Measurements from ENCODE around the gene IRGC. TPM values are rescaled to one million over a fixed set of nuclear protein-coding genes. Genes with fewer than 3 reads are reported as not detected.

Gene IRGC
- total and polyA plus RNA-seq, 2 of the 13 experiments (the other 11 are each of a cell fraction or from before 2014, with no cell fraction given) = not detected

DNA sequence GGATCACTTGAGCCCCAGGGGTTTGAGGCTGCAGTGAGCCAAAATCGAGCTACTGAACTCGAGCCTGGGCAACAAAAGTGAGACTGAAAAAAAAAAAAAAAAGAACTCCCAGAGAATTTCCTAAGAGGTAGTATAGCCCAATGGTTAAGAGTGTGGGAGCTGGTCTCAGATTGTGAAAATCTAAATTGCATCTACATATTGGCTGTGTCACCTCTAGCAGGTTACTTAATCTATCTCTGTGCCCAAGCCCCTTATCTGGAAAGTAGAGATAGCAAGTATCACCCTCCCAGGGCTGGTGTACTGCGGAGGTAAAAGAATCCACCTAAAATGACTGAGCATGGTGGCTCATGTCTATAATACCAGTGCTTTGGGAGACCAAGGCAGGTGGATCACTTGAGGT lies 42.2 kb upstream of the IRGC start:
- Histone ChIP-seq H3K36me3 (replicated peaks in 1 of 2; ENCODE audit: control insufficient read depth in 1 of 2, insufficient read depth in 2 of 2, low read length in 2 of 2) (no peaks in the 10 kb centered on the region), H3K4me3 (replicated peaks in 1 of 3; ENCODE audit: insufficient read depth in 1 of 3, low read depth in 2 of 3, low read length in 3 of 3) (no peak overlapping the region), H2AFZ (ENCODE audit: low read length) (no peak overlapping the region), H3K4me1 (ENCODE audit: insufficient read depth, low read length) (peaks cover 27% of the 10 kb centered on the region), H4K20me1 (ENCODE audit: insufficient read depth, low read length) (no peaks in the 10 kb centered on the region), H3K9ac (ENCODE audit: insufficient read depth, low read depth, low read length) (no peak overlapping the region), H3K4me2 (ENCODE audit: low read depth, low read length) (no peak overlapping the region), H3K79me2 (ENCODE audit: insufficient read depth, low read length) (no peaks in the 10 kb centered on the region), H3K27me3 (ENCODE audit: control insufficient read depth in 1 of 2, insufficient read depth in 2 of 2, low read length in 2 of 2) (peaks cover 0 to 19% of the 10 kb centered on the region in 2 experiments; a peak in 3 of 5 replicates), H3K27ac (ENCODE audit: extremely low read length, insufficient read depth, low read length) (no peak overlapping the region), H3K9me3 (ENCODE audit: low read length) (no peaks in the 10 kb centered on the region)
- CTCF ChIA-PET (ENCODE audit: low intra/inter-chr PET ratio, low total read pairs) = no interaction called here
- ATAC-seq (no peak), DNase-seq (ENCODE audit: low spot score) (no peak), FAIRE-seq (no peak)
- in situ Hi-C loops (cut with HindIII; ENCODE audit: extremely low pct_ligation_motif_present, low pct_unique_long_range_greater_than_20kb) = no loop called here
- WGBS (ENCODE audit: low lambda C conversion rate) = 18% methylated on average over 3 of the region's 3 CpGs
- POLR2A ChIA-PET = no interaction called here
- no TSS peak for BruUV-seq (replicated peaks)
- intact Hi-C loops (cut with micrococcal nuclease; ENCODE audit: unreplicated experiment) = no loop called here
- TF ChIP-seq ZNF782 (CRISPR knock-in tag; IDR thresholded peaks at IDR 0.05; ENCODE audit: borderline replicate concordance) (no peak), GLI4 (CRISPR knock-in tag; IDR thresholded peaks at IDR 0.05; ENCODE audit: borderline replicate concordance) (no peak), CREM (IDR thresholded peaks at IDR 0.05) (no peak), CREM (CRISPR knock-in tag; IDR thresholded peaks at IDR 0.05) (no peak), SRSF4 (IDR thresholded peaks at IDR 0.05; ENCODE audit: low read depth, low read length, poor library complexity, severe bottlenecking) (no peak), ZNF367 (CRISPR knock-in tag; IDR thresholded peaks at IDR 0.05; ENCODE audit: borderline replicate concordance) (no peak), NR2F2 (IDR thresholded peaks at IDR 0.05; ENCODE audit: borderline replicate concordance, low read depth) (no peak), ZSCAN30 (CRISPR knock-in tag; IDR thresholded peaks at IDR 0.05) (no peak), ZNF276 (CRISPR knock-in tag; IDR thresholded peaks at IDR 0.05; ENCODE audit: low read depth) (no peak), FLYWCH1 (CRISPR knock-in tag; IDR thresholded peaks at IDR 0.05) (no peak), ZNF558 (CRISPR knock-in tag; IDR thresholded peaks at IDR 0.05; ENCODE audit: borderline replicate concordance) (no peak), ZNF121 (CRISPR knock-in tag; IDR thresholded peaks at IDR 0.05) (no peak), RNF2 (conservative IDR thresholded peaks at IDR 0.05; ENCODE audit: low read depth) (no peak), TBL1XR1 (IDR thresholded peaks at IDR 0.05; ENCODE audit: borderline replicate concordance, low read length, partially characterized antibody) (no peak), ZNF569 (CRISPR knock-in tag; IDR thresholded peaks at IDR 0.05; ENCODE audit: borderline replicate concordance) (no peak), MAFK (conservative IDR thresholded peaks at IDR 0.05 in 1 of 2, IDR thresholded peaks at IDR 0.05 in 1 of 2; ENCODE audit: low read length in 2 of 2) (no peak), SMC3 (IDR thresholded peaks at IDR 0.05; ENCODE audit: low read length) (no peak), SCMH1 (CRISPR knock-in tag; IDR thresholded peaks at IDR 0.05; ENCODE audit: borderline replicate concordance) (no peak)
- TF ChIP-seq, protein P1, sequence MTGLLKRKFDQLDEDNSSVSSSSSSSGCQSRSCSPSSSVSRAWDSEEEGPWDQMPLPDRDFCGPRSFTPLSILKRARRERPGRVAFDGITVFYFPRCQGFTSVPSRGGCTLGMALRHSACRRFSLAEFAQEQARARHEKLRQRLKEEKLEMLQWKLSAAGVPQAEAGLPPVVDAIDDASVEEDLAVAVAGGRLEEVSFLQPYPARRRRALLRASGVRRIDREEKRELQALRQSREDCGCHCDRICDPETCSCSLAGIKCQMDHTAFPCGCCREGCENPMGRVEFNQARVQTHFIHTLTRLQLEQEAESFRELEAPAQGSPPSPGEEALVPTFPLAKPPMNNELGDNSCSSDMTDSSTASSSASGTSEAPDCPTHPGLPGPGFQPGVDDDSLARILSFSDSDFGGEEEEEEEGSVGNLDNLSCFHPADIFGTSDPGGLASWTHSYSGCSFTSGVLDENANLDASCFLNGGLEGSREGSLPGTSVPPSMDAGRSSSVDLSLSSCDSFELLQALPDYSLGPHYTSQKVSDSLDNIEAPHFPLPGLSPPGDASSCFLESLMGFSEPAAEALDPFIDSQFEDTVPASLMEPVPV (CRISPR knock-in tag; IDR thresholded peaks at IDR 0.05) = no peak
- TF ChIP-seq, protein P2, sequence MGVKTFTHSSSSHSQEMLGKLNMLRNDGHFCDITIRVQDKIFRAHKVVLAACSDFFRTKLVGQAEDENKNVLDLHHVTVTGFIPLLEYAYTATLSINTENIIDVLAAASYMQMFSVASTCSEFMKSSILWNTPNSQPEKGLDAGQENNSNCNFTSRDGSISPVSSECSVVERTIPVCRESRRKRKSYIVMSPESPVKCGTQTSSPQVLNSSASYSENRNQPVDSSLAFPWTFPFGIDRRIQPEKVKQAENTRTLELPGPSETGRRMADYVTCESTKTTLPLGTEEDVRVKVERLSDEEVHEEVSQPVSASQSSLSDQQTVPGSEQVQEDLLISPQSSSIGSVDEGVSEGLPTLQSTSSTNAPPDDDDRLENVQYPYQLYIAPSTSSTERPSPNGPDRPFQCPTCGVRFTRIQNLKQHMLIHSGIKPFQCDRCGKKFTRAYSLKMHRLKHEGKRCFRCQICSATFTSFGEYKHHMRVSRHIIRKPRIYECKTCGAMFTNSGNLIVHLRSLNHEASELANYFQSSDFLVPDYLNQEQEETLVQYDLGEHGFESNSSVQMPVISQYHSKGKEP (CRISPR knock-in tag; IDR thresholded peaks at IDR 0.05) = no peak
- TF ChIP-seq, protein P3, sequence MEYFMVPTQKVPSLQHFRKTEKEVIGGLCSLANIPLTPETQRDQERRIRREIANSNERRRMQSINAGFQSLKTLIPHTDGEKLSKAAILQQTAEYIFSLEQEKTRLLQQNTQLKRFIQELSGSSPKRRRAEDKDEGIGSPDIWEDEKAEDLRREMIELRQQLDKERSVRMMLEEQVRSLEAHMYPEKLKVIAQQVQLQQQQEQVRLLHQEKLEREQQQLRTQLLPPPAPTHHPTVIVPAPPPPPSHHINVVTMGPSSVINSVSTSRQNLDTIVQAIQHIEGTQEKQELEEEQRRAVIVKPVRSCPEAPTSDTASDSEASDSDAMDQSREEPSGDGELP (IDR thresholded peaks at IDR 0.05; ENCODE audit: borderline replicate concordance, low read depth) = no peak

Data from HepG2 (cell line).